K562 (cell line): Measurements from ENCODE around the gene DTNA. TPM values are rescaled to one million over a fixed set of nuclear protein-coding genes. Genes with fewer than 3 reads are reported as not detected.
"Not testable (repeated sequence)": the region's sequence is repeated elsewhere in the genome, so short reads cannot be mapped to it uniquely, and the experiment has no call there.

Experiments
- ATAC-seq: fragments of 200-7000 bp; cut with Tn5 transposase; 3 replicates; pipeline ENCODE4 v1.9.1; 2020; ENCODE audit warnings: moderate library complexity
- BruUV-seq: library from RNA; stranded (reverse); fragments of 400-500 nt; replicated peaks from 2 replicates; lab custom pipeline; 2021; lab: Mats Ljungman, UMichigan
- CTCF ChIA-PET: fragments of 300-600 bp; formaldehyde crosslinking; extraction: SDS; loops from one replicate; lab custom pipeline; 2021; ENCODE audit warnings: low intra/inter-chr PET ratio; lab: Yijun Ruan, JAX
- POLR2A ChIA-PET: fragments of 300-600, 350-650 bp; sonication (Branson Sonifier 250); formaldehyde crosslinking; extraction: SDS; loops from one replicate; lab custom pipeline; 2021; ENCODE audit warnings: antibody characterized with exemption, inconsistent platforms; lab: Yijun Ruan, JAX
- DNase-seq, 4 experiments: peaks; one replicate each; pipeline versions ENCODE4 v3.0.0 to v3.0.0-alpha.2; 2011 to 2018; ENCODE audit warnings: low spot score in 3 of 4, mixed read lengths in 3 of 4; ENCODE audit errors: extremely low read depth in 1 of 4
- FAIRE-seq: peaks from 2 replicates; lab custom pipeline; 2011; peaks lifted over from hg19 to GRCh38; lab: Jason Lieb, UNC
- H2AFZ ChIP-seq: 2 replicates; pipeline ENCODE4 v1.6.0; 2011; ENCODE audit warnings: low read depth, low read length, control low read depth, inconsistent platforms
- H3K27ac ChIP-seq: fragments of 200-600 bp; 3 replicates; pipeline ENCODE4 v1.8.0; 2011; ENCODE audit warnings: low read depth, mild to moderate bottlenecking, control low read depth, inconsistent platforms, low read length, moderate library complexity, mixed read lengths; ENCODE audit errors: extremely low read depth
- H3K27me3 ChIP-seq, 2 experiments: fragments of 300-600 bp in 1 of 2; 2 replicates in 1 of 2; 3 replicates in 1 of 2; pipeline versions ENCODE4 v1.6.0 to v1.8.0; 2011; ENCODE audit warnings: inconsistent platforms in 2 of 2, low read length in 2 of 2, mild to moderate bottlenecking in 1 of 2, mixed read lengths in 1 of 2, moderate library complexity in 1 of 2; ENCODE audit not compliant: control insufficient read depth in 2 of 2, insufficient read depth in 2 of 2
- H3K36me3 ChIP-seq: fragments of 300-600 bp; 3 replicates; pipeline ENCODE4 v1.8.0; 2011; ENCODE audit warnings: mild to moderate bottlenecking, low read length, inconsistent platforms; ENCODE audit not compliant: control insufficient read depth, insufficient read depth
- H3K4me1 ChIP-seq, 2 experiments: fragments of 200-600 bp in 1 of 2; replicated peaks in 1 of 2; 2 replicates in 1 of 2; 3 replicates in 1 of 2; pipeline versions ENCODE4 v1.5.1 to v1.8.0; 2011; ENCODE audit warnings: inconsistent platforms in 2 of 2, low read length in 2 of 2, mild to moderate bottlenecking in 1 of 2, mixed read lengths in 1 of 2, moderate library complexity in 1 of 2; ENCODE audit not compliant: control insufficient read depth in 2 of 2, insufficient read depth in 2 of 2
- H3K4me2 ChIP-seq: 2 replicates; pipeline ENCODE4 v1.6.1; 2011; ENCODE audit warnings: low read length, control low read depth, inconsistent platforms, mixed read lengths; ENCODE audit not compliant: insufficient read depth
- H3K4me3 ChIP-seq: fragments of 200-600 bp; sonication (generic), shearing (Covaris generic); 2 replicates; pipeline ENCODE4 v1.5.1; 2016; ENCODE audit warnings: control low read depth, inconsistent platforms
- H3K79me2 ChIP-seq: fragments of 200-600 bp; 3 replicates; pipeline ENCODE4 v1.8.0; 2011; ENCODE audit warnings: low read length, inconsistent platforms; ENCODE audit not compliant: control insufficient read depth, insufficient read depth
- H3K9ac ChIP-seq, 2 experiments: 2 replicates each; pipeline versions ENCODE4 v1.6.0 to v1.6.1; 2011; ENCODE audit warnings: low read depth in 2 of 2, low read length in 2 of 2, control low read depth in 1 of 2, inconsistent platforms in 1 of 2, mild to moderate bottlenecking in 1 of 2, mixed read lengths in 1 of 2; ENCODE audit not compliant: insufficient read depth in 1 of 2
- H3K9me1 ChIP-seq: one replicate; pipeline ENCODE4 v1.6.0; 2011; ENCODE audit warnings: inconsistent platforms, mild to moderate bottlenecking, low read length, moderate library complexity; ENCODE audit not compliant: control insufficient read depth, insufficient read depth
- H3K9me3 ChIP-seq: replicated peaks from 2 replicates; pipeline ENCODE4 v1.5.1; 2011; ENCODE audit warnings: low read depth, low read length, inconsistent platforms; ENCODE audit not compliant: control insufficient read depth, insufficient read depth
- H4K20me1 ChIP-seq: replicated peaks from 2 replicates; pipeline ENCODE4 v1.6.1; 2011; ENCODE audit warnings: low read length, inconsistent platforms, mixed read lengths; ENCODE audit not compliant: control insufficient read depth, insufficient read depth
- MBD2 ChIP-seq: sonication (generic); IDR thresholded peaks from 2 replicates; pipeline ENCODE4 v1.6.1; 2016; ENCODE audit warnings: low read depth, borderline replicate concordance
- NFE2L1 ChIP-seq: fragments of 450-650 bp; IDR thresholded peaks from 2 replicates; pipeline ENCODE4 v1.6.1; 2016; ENCODE audit warnings: missing genetic modification characterization, low read depth, mild to moderate bottlenecking, missing compliant biosample characterization, moderate library complexity, borderline replicate concordance
- NR2C2 ChIP-seq, 2 experiments: fragments of 200-800 bp in 1 of 2; sonication (Bioruptor generic) in 1 of 2; sonication (generic) in 1 of 2; formaldehyde crosslinking in 1 of 2; IDR thresholded peaks; 2 replicates each; pipeline versions ENCODE4 v1.6.1 to v1.8.0; 2016 to 2022; ENCODE audit warnings: mild to moderate bottlenecking in 1 of 2, missing compliant biosample characterization in 1 of 2, missing genetic modification characterization in 1 of 2, missing genetic modification reagents in 1 of 2
- PHB ChIP-seq: fragments of 250-450 bp; sonication (Bioruptor Pico); IDR thresholded peaks from 2 replicates; pipeline ENCODE4 v1.5.0; 2021
- ZNF212 ChIP-seq: fragments of 450-650 bp; formaldehyde crosslinking; IDR thresholded peaks from 2 replicates; pipeline ENCODE4 v1.4.0; 2020; ENCODE audit warnings: mild to moderate bottlenecking
- ZNF717 ChIP-seq: fragments of 250-450 bp; sonication (Bioruptor Pico); IDR thresholded peaks from 2 replicates; pipeline ENCODE4 v1.5.0; 2021
- ZNF79 ChIP-seq: fragments of 250-450 bp; sonication (Bioruptor Pico); IDR thresholded peaks from 2 replicates; pipeline ENCODE4 v1.4.0; 2020; ENCODE audit warnings: low read depth, mild to moderate bottlenecking, moderate library complexity
- WGBS: fragments of 100-300 bp; shearing (Covaris generic); methylation state at CpG from one replicate; pipeline ENCODE4 v1.1.6; 2016; ENCODE audit warnings: low coverage, mixed read lengths; ENCODE audit not compliant: insufficient coverage; ENCODE audit errors: missing lambda C conversion rate; 5-methylcytosine and 5-hydroxymethylcytosine counted together
- in situ Hi-C: fragments of 300-500 bp; cut with MboI; formaldehyde crosslinking; loops from 4 replicates; pipeline ENCODE4 v1.15.0; 2018; ENCODE audit warnings: inconsistent platforms, mixed read lengths
- intact Hi-C: fragments of 100-400 bp; cut with micrococcal nuclease; formaldehyde crosslinking; loops from 2 replicates; pipeline ENCODE4 v1.14.2; 2022
- polyA plus RNA-seq, 8 experiments: library from polyadenylated mRNA; depleted of rRNA in 4 of 8; stranded (reverse) in 5 of 8; unstranded in 3 of 8; fragments of >200 nt; fragmentation: Nextera tagmentation in 2 of 8; fragmentation: Illumina TruSeq in 1 of 8; extraction: Ambion mirVana in 2 of 8; extraction: Trizol in 1 of 8; gene quantifications; 2 replicates each; pipeline versions ENCODE4 v1.2.1 to v1.2.3, GENCODE V29; 2011 to 2014; ENCODE audit warnings: inconsistent platforms in 1 of 8, missing spikeins in 1 of 8
- total RNA-seq, 7 experiments: library from RNA; depleted of rRNA in 6 of 7; stranded (reverse); fragments of >200 nt in 6 of 7; fragmentation: Illumina TruSeq in 2 of 7; extraction: Trizol in 2 of 7; gene quantifications; 2 replicates each; pipeline versions ENCODE4 v1.2.1 to v1.2.3, GENCODE V29; 2011 to 2021; ENCODE audit warnings: low replicate concordance in 1 of 7
- TF ChIP-seq, protein P1 (sequence below), 2 experiments: IDR thresholded peaks; 2 replicates each; pipeline ENCODE4 v1.6.1; 2011; ENCODE audit warnings: borderline replicate concordance in 1 of 2, control low read depth in 1 of 2, low read depth in 1 of 2, low read length in 1 of 2, mild to moderate bottlenecking in 1 of 2, mixed read lengths in 1 of 2, moderate library complexity in 1 of 2; ENCODE audit not compliant: insufficient read depth in 1 of 2, insufficient read length in 1 of 2, poor library complexity in 1 of 2, severe bottlenecking in 1 of 2; ENCODE audit errors: extremely low read depth in 1 of 2

Gene DTNA
- total and polyA plus RNA-seq, 9 of the 15 experiments (the other 6 are each of a cell fraction or from before 2014, with no cell fraction given) = 0.07 to 2.4 (median 0.22) TPM; not detected in 2

DNA sequence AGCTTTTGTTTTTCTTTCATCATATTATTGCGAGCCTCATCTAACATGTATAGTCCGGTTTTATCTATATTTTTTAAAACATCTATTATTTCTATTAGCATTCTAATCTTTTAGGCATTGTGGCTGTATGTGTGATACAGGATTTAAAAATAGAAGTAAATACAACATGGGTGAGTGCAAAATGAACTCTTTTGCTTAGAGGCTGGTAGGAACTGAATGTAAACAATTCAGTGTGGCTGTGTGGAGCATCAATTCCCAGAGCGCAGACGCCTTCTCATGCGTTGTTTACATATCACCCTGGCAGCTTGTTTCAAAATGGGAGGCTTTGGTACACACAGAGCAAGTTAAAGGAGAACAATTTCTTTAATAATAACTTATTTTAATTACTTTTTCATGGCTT, 836 bp downstream of the DTNA start:
- Histone ChIP-seq H3K27me3 (no peaks in the 10 kb centered on the region), H3K4me3 (no peak overlapping the region), H3K9ac (no peak overlapping the region), H3K9me3 (no peaks in the 10 kb centered on the region), H4K20me1 (no peaks in the 10 kb centered on the region), H3K9me1 (no peaks in the 10 kb centered on the region), H2AFZ (no peak overlapping the region), H3K4me1 (no peaks in the 10 kb centered on the region), H3K4me2 (no peak overlapping the region), H3K27ac (no peak overlapping the region), H3K36me3 (no peaks in the 10 kb centered on the region), H3K79me2 (no peaks in the 10 kb centered on the region)
- no TSS peak for BruUV-seq
- FAIRE-seq = no peak
- ATAC-seq = no peak
- TF ChIP-seq NR2C2 (CRISPR knock-in tag; IDR thresholded peaks at IDR 0.05) = no peak
- TF ChIP-seq NR2C2 (tag; IDR thresholded peaks at IDR 0.05) = no peak
- no peak for TF ChIP-seq ZNF79 (CRISPR knock-in tag)
- no peak for TF ChIP-seq ZNF212 (CRISPR knock-in tag)
- no peak for TF ChIP-seq ZNF717 (CRISPR knock-in tag)
- no peak for TF ChIP-seq NFE2L1
- no peak for TF ChIP-seq MBD2
- TF ChIP-seq PHB = no peak
- TF ChIP-seq, protein P1, sequence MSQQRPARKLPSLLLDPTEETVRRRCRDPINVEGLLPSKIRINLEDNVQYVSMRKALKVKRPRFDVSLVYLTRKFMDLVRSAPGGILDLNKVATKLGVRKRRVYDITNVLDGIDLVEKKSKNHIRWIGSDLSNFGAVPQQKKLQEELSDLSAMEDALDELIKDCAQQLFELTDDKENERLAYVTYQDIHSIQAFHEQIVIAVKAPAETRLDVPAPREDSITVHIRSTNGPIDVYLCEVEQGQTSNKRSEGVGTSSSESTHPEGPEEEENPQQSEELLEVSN (IDR thresholded peaks at IDR 0.05; ENCODE audit: borderline replicate concordance in 1 of 2, extremely low read depth in 1 of 2, insufficient read depth in 1 of 2, insufficient read length in 1 of 2, low read depth in 1 of 2, low read length in 1 of 2, poor library complexity in 1 of 2, severe bottlenecking in 1 of 2) = no peak
- ChIA-PET CTCF (interaction anchor here (0.6 kb wide), 1 partner anchor 20 kb away, joined by 3 read pairs; no protein-coding TSS in a partner anchor), POLR2A (no interaction called here)
- in situ Hi-C loops (no loop called here), intact Hi-C loops (no loop called here)
- WGBS = 3% methylated on average over 5 of the region's 5 CpGs
- no peak for DNase-seq

DNA sequence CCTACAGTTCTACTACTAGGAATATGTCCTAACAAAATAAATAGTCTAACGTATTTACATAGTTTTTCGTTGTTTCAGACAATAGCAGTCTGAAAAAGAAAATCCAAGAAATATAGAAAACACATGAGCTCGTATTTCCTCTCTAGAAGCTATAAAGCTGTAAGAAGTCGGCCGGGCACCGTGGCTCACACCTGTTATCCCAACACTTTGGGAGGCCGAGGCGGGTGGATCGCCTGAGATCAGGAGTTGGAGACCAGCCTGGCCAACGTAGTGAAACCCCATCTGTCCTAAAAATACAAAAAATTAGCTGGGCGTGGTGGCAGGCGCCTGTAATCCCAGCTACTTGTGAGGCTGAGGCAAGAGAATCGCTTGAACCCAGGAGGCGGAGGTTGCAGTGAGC, 6.0 kb downstream of the DTNA start:
- H3K27me3 ChIP-seq, H3K4me3 ChIP-seq, H3K79me2 ChIP-seq, H3K9me3 ChIP-seq, ATAC-seq, H2AFZ ChIP-seq, DNase-seq, in situ Hi-C loops, POLR2A ChIA-PET, H3K4me2 ChIP-seq, CTCF ChIA-PET, H3K9ac ChIP-seq, H3K9me1 ChIP-seq, H3K4me1 ChIP-seq, intact Hi-C loops, FAIRE-seq, H3K27ac ChIP-seq, H3K36me3 ChIP-seq, BruUV-seq, H4K20me1 ChIP-seq: not testable (repeated sequence)
- under 1% methylated on average over 14 of the region's 14 CpGs for WGBS
